ENCODE data around the gene NPPB. TPM values are rescaled to one million over a fixed set of nuclear protein-coding genes. Genes with fewer than 3 reads are reported as not detected.

Gene NPPB
- total and polyA plus RNA-seq, 9 of the 15 experiments (the other 6 are each of a cell fraction or from before 2014, with no cell fraction given) = not detected

GRCh38 chr1:11882814-11883538, 24.2 kb upstream of the NPPB start (continued):
- TF ChIP-seq ZBTB43 (CRISPR knock-in tag; IDR thresholded peaks at IDR 0.05) = no peak
- TF ChIP-seq DPF2 (IDR thresholded peaks at IDR 0.05) = peak; percentile 96
- TF ChIP-seq SP1 (CRISPR knock-in tag; IDR thresholded peaks at IDR 0.05) = peak; percentile 76
- TF ChIP-seq POLR2A (conservative IDR thresholded peaks at IDR 0.05) = peak; percentile 75
- TF ChIP-seq TEAD4 (IDR thresholded peaks at IDR 0.05; ENCODE audit: low read length) = peak; percentile 97
- no peak for TF ChIP-seq TEAD4 (CRISPR knock-in tag; IDR thresholded peaks at IDR 0.05; ENCODE audit: borderline replicate concordance)
- TF ChIP-seq MBD2 (IDR thresholded peaks at IDR 0.05; ENCODE audit: borderline replicate concordance, low read depth) = peak; percentile 89
- 0 out of 2 replicates have a peak, but pooled peaks have one; percentile 33 for TF ChIP-seq ZNF431 (CRISPR knock-in tag; IDR thresholded peaks at IDR 0.05)
- peak; percentile 78 for TF ChIP-seq NEUROD1 (IDR thresholded peaks at IDR 0.05; ENCODE audit: borderline replicate concordance, low read depth, low read length, partially characterized antibody)
- no peak for TF ChIP-seq MCM5 (IDR thresholded peaks at IDR 0.05; ENCODE audit: low read depth)
- TF ChIP-seq, protein P1, sequence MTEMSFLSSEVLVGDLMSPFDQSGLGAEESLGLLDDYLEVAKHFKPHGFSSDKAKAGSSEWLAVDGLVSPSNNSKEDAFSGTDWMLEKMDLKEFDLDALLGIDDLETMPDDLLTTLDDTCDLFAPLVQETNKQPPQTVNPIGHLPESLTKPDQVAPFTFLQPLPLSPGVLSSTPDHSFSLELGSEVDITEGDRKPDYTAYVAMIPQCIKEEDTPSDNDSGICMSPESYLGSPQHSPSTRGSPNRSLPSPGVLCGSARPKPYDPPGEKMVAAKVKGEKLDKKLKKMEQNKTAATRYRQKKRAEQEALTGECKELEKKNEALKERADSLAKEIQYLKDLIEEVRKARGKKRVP (CRISPR knock-in tag; IDR thresholded peaks at IDR 0.05) = peak; percentile 23
- peak; percentile 94 for TF ChIP-seq ZBED1 (IDR thresholded peaks at IDR 0.05)
- peak; percentile 76 for TF ChIP-seq ETV1 (tag; conservative IDR thresholded peaks at IDR 0.05; ENCODE audit: low read depth)
- TF ChIP-seq ETV6 (IDR thresholded peaks at IDR 0.05; ENCODE audit: borderline replicate concordance in 1 of 2, low read depth in 2 of 2, low read length in 1 of 2) = peak in 1 of 2 experiments; percentile 50; a peak in 1 of 4 replicates
- no peak for TF ChIP-seq ETV6 (CRISPR knock-in tag; IDR thresholded peaks at IDR 0.05; ENCODE audit: borderline replicate concordance)
- peak; percentile 96 for TF ChIP-seq GATAD2B (IDR thresholded peaks at IDR 0.05; ENCODE audit: borderline replicate concordance)
- TF ChIP-seq ZBTB33 (CRISPR knock-in tag; IDR thresholded peaks at IDR 0.05) = peak; percentile 59
- TF ChIP-seq ZNF280B (CRISPR knock-in tag; IDR thresholded peaks at IDR 0.05) = no peak
- no peak for TF ChIP-seq SRSF7 (optimal IDR thresholded peaks at IDR 0.05; ENCODE audit: low read depth, low read length)
- peak; percentile 81 for TF ChIP-seq L3MBTL2 (IDR thresholded peaks at IDR 0.05)
- TF ChIP-seq KLF1 (tag; IDR thresholded peaks at IDR 0.05) = no peak
- TF ChIP-seq ZNF175 (CRISPR knock-in tag; IDR thresholded peaks at IDR 0.05; ENCODE audit: low read depth) = peak; percentile 96
- peak; percentile 85; the same call in 1 of the 2 replicates for TF ChIP-seq NCOA1 (IDR thresholded peaks at IDR 0.05; ENCODE audit: low read depth)
- no peak for TF ChIP-seq ZNF511 (CRISPR knock-in tag; IDR thresholded peaks at IDR 0.05)

Measured in K562 (cell line).